Stimulated activated CD4-positive, alpha-beta T cell treated with anti-CD3 and anti-CD28 coated beads, Interleukin-1b, Interleukin-23, amount 100 ng/mL, for 24 hours (primary cell): ENCODE data around the gene LINGO3.
"Not testable (repeated sequence)": the region's sequence is repeated elsewhere in the genome, so short reads cannot be mapped to it uniquely, and the experiment has no call there.

Experiments
- DNase-seq, 4 experiments: peaks; one replicate each; pipeline ENCODE4 v3.0.0-alpha.2; 2020; ENCODE audit warnings: low read depth in 4 of 4, low spot score in 1 of 4

The LINGO3 gene, protein sequence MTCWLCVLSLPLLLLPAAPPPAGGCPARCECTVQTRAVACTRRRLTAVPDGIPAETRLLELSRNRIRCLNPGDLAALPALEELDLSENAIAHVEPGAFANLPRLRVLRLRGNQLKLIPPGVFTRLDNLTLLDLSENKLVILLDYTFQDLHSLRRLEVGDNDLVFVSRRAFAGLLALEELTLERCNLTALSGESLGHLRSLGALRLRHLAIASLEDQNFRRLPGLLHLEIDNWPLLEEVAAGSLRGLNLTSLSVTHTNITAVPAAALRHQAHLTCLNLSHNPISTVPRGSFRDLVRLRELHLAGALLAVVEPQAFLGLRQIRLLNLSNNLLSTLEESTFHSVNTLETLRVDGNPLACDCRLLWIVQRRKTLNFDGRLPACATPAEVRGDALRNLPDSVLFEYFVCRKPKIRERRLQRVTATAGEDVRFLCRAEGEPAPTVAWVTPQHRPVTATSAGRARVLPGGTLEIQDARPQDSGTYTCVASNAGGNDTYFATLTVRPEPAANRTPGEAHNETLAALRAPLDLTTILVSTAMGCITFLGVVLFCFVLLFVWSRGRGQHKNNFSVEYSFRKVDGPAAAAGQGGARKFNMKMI

DNA sequence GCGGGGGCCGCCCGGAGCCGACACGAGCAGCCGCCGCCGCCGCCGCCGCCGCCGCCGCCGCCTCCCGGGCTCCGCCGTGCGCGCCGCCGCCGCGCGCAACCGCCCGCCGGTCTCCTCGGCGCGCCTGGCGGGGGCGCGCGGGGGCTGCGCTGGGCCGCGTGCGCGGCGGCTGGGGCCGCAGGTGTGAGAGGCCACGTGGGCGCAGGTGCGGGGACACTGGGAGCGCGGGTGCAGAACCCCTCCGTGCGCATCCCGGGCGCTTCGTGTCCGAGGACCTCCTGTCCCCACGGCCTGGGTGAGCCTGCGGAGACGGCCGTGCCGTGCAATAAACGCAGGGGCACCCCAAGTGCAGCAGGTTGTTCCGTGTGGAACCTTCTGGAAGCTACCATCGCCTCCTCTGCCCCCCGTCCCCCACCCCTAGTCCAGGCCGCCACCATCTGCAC, at the start of gene LINGO3:
Gene LINGO3 (minus strand): TSS at position 41 of the 443 bp plus-strand sequence. CDS start 16,378 bp downstream, outside the sequence.
- DNase-seq = no peak

DNA sequence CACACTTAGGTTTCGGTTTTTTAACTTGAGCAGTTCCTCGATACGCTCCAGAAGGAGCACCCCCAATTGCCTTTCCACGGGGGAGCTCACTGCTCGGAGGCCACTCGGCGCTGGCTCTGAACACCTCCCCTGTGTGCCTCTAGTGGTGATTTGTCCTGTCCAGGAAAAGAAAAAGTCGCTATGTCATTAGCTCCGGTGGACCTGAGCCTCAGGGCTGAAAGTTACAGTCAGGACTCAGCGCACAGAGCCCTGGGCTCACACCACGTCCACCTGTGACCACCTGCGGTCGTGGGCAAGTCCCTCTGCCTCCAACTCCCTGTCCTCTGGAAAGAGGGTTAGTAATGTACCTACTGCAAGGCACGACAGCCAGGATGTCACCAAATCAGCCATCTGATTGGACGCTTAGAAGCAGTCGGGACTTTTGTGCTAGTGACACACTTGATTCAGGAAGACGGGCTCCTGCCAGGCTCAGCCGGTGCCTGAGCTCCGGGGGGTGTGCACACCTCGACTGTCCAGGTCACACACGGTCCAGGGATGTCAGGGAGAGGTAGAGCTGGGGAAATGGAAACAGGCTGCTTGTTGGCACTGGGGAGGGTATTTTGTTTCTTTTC, 48.2 kb upstream of the LINGO3 start:
- DNase-seq = no peak

DNA sequence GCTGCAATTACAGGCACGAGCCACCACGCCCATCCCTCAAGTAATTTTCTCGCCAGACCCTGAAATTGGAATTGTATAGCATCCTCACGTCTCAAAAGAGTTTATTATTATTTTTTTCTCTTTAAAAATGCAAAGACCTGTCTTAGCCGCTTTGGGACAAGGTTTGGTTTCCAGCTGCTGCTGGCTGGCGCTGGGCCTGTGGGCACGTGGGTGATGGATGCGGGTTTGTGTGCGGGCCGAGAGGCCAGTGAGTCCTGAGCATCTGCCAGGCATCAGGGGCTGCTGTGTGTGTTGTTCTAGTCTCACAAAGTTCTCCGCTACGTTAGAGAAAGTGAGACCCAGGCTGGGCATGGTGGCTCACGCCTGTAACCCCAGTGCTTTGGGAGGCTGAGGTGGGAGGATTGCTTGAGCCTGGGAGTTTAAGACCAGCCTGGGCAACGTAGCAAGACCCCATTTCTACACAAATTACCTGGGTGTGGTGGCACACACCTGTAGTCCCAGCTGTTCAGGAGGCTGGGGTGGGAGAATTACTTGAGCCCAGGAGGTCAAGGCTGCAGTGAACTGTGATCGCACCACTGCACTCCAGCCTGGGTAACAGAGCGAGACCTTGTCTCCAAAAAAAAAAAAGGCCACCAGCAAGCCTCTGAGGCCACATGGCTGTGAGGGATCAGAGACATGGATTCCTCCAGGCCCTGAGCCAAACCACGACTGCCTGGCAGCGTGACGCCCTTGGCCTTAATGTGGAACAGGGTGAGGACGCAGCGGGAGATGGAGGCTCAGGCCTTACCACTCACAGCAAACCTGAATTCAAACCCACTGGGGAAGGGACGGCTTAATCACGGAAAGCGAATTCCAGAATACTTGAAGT, 47.4 kb upstream of the LINGO3 start:
- no peak for DNase-seq

DNA sequence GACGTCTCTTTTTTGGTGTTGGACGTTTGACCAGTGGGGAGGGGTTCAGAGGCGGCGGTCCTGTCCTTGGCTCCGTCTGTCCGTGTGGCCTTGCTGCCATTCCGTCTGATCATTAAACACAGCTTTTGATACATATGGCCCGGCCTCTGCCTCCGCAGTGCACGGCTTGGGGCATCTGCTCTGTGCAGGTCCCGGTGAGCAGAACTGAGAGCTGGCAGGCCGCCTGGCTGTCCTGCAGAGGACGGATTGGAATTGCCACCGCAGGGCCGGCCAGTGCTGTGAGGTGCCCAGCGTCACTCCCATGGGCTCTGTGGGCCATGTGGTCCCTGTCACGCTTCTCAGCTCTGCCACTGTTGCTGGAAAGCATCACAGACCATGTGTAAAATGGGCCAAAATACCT, 46.7 kb upstream of the LINGO3 start:
- DNase-seq = no peak

DNA sequence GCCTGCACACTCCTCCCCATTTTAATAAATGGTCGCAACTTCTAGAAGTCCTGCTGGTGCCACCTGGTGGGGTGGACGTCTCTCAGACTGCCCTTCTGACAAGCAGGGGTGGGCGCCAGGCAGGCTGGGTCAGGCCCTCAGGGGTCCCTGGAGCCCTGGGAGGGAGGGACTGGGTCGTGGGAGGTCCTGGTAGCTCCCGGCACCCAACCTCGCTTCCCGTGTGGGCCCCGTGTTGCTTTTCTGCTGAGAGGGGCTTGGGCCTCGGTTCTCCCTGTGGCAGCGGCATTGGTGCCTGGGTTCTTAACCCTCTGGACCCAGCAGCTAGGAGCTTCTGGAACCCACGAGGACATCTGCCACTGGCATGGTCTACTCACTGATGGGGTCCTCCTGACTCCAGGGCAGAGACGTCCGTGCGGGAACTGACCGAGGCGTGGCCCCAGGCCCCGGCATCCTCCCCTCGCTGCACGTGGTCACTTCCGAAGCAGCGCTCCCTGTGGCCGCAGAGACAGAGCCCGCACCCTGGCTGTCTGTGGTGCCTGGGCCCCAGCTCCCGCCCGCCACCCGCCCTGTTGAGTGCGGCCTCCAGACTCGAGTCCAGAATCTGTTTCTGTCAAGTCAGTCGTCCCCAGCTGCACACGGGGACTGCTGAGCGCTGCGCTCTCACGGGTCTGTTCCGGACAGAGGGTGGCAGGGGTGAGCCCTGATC, 46.1 kb upstream of the LINGO3 start:
- DNase-seq = no peak

DNA sequence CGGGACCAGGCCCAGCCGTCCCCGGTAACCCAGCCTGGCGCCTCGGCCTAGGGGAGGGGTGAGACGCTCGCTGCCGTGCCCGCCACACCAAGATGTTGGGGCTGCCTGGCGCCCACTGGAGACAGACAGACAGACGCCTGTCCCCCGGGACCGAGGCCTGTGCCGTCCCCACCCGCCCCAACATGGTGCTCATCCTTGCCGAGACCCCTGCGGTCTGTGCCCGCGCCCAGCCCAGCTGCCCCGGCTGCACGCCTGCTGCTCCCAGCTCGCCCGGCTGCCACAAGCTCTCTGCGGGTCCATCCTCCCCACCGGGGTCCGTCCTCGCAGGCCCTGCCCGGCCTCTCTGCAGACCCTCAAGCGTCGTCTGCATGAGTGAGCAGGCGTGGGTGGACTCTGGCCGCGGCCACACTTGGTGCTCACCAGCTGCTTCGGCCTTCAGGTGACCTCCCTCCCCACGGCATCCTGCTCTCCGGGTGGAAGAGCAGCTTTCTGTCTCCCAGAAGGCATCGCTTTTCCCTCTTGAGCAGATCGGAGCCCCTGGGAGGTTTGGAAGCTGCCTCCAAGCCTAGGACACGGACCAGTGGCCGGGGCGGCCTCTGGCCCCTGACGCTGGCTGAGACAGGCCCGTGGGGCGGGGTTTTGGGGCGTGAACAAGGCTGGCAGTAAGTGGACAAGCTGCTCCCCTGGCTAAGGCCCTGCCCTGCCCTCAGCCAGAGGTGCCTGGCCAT, 45.4 kb upstream of the LINGO3 start:
- no peak for DNase-seq

DNA sequence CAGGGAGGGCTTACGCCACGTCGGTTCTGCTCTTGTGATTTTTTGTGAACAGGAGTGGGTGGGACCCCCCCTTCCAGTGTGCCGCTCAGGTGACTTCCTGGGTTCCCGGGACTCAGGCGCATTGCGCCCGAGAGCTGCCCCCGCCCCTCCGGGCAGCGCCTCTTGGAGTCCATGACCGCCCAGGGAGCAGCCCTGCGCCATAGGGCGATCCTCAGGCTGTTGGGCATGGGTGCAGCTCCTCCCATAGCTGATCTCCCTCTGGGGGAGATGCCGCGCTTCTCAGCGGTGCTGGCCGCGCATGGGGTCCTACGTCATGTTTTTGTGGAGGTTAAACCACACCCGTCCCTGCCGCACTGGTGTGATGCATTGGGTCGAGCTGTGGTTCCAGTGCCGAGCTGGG, 44.2 kb upstream of the LINGO3 start:
- DNase-seq = no peak

DNA sequence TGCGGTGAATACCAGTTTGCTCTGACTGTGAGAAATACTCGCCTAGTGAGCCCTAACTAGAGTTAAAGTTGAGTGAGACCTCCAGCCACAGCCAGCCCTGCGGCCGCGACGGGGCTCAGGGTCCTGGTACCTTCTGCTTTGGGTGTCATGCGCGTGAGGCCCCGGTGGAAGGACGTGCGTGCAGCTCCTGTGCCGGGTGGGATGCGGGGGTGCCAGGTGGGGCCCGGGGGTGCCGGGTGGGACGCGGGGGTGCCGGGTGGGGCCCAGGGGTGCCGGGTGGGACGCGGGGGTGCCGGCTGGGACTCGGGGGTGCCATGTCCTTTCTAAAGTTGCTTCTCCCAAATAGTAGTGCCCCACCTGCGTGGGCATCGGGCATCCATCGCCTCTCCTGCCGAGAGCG, 43.6 kb upstream of the LINGO3 start:
- DNase-seq = no peak

DNA sequence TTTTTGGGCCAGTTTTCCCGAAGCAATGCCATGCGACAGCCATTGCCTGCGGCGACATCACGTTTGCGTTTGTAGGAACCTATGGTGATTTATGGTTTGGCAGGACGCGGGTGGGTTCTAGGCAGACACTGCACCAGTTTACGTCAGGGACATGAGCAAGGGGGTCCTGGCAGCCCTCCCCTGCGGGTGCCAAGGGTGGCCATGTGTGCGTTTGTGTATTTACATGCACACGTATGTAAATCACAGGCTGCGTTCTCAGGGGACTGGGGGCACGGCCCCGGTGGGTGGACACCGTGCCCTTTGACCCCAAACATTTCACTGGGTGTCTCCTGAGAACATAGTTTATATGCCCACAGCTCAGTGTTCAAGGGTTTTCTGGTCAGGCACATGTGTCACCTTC, 42.7 kb upstream of the LINGO3 start:
- DNase-seq = no peak

DNA sequence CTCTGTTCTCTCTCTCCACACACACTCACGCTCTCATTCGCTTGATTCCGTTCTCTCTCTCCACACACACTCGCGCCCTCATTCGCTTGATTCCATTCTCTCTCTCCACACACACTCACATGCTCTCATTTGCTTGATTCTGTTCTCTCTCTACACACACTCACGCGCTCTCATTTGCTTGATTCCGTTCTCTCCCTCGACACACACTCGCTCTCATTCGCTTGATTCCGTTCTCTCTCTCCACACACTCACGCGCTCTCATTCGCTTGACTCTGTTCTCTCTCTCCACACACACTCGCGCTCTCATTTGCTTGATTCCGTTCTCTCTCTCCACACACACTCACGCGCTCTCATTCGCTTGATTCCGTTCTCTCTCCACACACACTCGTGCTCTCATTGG, 41.9 kb upstream of the LINGO3 start:
- DNase-seq = not testable (repeated sequence)

DNA sequence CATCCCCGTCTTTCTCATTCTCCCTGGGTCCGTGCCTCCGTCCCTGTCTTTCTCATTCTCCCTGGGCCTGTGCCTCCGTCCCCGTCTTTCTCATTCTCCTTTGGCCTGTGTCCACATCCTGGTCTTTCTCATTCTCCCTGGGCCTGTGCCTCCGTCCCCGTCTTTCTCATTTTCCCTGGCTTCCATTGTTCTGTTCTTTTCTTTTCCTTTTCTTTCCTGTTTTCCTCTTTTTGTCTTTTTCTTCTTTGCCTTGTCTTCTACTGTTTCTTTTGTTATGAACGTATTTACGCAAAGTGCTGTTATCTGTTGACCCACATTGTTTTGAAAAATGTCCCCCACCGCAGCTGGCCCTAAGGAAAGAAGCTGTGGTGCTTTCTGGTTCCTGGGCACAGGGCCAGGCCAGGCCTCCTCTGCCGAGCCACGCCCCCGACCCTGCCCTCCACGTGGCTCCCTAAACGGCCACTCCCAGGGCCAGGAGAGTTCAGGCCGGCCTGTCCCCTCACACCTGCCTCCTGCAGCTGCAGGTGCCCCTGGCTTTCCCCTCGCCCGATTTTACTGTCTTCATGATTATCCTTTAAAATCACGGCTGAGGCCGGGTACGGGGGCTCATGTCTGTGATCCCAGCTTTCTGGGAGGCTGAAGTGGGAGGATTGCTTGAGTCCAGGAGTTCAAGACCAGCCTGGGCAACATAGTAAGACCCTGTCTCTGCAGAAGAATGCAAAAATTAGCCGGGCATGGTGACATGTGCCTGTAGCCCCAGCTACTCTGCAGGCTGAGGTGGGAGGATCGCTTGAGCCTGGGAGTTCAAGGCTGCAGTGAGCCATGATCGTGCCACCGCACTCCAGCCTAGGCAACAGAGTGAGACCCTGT, 38.1 kb upstream of the LINGO3 start:
- DNase-seq = no peak

DNA sequence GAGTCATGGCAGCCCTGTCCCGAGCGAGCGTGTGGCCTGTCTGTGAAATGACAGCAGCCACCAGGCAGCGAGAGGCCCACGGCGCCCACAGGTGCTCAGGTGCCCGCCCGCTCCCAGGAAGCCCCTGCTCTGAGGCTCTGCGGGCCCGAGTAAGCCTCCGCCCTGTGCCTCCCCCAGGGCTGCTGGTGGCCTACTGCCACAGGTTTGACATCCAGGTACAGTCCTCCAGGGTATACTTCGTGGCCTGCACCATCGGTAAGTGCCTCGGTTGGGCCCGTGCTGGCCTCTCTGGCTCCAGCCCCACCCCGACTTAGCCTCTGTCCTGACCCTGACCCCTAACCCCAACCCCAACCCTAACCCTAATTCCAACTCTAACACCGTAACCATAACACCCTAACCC, 37.1 kb upstream of the LINGO3 start:
- no peak for DNase-seq

DNA sequence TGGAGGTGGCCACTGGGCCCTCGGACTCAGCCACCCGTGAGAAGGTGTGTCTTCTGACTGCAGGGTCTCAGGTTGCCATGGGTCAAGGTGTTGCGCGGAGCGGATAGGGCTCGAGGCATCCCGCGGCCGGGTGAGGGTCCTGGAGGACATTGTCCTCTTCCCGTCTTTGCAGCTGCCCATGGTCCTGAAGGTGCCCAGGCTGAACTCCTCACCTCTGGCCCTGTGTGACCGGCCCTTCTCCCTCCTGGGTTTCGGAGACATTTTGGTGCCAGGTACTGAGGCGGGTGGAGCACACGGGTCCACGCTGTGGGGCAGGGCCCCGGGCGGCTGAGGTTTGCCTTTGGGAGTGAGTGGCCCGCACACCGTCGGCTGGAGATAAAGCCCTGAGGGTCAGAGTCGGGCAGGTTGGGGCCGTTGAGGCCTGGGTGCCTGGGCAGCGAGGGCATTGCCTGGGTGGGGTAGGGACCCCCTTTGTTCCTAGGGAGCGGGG, 36.5 kb upstream of the LINGO3 start:
- no peak for DNase-seq

DNA sequence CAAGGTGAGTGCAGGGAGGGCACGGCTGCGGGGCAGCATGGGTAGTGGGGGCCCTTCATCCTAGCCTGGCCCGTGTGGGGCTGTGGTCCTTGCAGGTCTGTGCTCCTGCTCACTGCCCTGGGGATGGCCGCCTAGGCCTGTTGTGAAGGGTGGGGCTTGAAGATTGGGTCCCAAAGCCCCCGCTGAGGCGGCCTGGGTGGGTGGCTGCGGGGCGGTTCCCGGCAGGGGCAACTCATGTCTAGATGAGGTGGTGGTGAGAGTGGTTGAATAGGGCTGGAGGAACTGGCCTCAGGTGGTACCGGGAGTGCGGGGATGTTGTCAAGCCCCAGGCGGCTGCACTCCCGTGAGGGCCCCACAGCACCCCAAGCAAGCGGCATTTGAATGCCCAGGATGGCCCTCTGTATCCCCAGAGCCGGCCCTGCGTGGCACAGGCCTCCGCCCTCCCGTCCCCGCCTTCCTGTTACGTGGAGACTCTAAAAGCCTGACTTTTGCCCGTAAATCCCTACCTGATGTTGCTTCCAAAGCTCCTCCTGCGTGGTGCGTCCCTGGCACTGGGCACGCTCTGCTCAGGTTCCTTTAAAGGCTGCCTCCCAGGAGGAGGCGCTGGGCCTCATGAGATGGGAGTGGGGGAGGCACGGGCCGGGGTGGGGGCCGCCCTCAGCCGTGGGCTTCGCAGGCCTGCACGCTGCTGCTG, 35.5 kb upstream of the LINGO3 start:
- no peak for DNase-seq

DNA sequence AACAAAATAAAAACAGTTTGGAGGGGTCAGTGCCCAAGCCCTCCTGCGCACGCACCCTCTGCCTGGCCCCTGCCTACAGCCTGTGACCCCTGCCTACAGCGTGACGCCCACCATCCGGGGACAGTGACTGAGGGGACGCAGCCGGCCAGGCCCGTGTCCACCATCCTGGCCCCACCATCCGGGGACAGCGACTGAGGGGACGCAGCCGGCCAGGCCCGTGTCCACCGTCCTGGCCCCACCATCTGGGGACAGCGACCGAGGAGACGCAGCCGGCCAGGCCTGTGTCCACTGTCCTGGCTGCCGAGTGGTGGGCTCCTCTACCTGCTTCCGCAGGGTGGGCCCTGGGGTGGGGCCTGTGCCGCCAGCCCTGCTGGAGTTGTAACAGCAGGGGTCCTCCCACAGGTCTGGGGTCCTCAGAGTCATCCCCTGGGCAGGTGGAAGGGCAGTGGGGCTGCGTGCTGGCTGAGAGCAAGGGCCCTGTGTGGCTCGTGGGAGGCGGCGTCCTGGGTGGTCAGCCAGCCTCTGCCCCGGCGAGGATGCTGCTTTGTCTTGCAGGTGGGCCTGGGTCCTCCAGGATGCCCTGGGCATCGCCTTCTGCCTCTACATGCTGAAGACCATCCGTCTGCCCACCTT, 34.8 kb upstream of the LINGO3 start:
- DNase-seq = no peak

DNA sequence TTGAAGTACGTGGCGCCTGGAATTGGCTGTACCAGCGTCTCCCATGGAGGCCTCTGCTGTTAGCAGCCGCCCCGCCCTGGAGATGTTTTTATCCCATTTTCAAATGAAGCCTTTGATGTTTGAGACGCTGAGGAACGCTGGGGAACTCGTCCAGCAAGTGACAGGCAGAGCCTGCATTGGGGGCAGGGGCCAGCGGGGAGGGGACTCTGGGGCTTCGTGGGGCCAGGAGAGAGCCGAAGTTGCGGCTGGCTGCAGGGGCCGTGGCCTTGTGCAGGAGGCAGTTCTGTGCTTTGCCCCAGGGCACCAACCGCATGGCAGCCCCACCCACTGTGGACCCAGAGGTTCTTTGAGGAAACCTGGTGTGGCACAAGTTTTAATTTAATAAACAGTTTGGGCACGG, 34.0 kb upstream of the LINGO3 start:
- no peak for DNase-seq

DNA sequence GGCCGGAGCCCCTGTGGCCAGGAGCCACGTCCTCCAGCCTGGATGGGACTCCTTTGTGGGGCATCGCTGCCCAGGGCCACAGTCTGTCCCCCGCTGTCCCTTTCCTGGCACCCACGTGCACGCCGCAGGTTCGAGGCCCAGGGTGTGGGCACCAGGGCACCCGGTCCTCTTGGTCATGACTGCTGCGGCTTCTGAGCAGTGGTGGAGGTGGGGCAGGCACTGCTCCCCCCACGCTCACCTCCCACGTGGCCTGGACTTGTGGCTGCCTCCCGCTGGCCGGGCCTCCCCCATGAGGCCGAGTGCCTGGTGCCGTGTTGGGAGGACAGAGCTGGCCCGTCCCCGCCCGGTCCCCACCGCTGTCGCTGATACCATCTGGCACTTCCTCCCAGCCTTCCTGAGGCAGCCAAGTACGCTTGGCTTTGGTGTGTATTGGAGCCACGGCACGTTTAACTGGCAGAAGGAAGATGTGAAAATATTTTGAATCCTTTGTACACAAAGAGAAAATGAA, 33.3 kb upstream of the LINGO3 start:
- DNase-seq = no peak
